Measurements from ENCODE around the gene HMMR. TPM values are rescaled to one million over a fixed set of nuclear protein-coding genes. Genes with fewer than 3 reads are reported as not detected.

The HMMR gene
- total and polyA plus RNA-seq, 2 experiments from 2014 or later: 77.9 to 163 TPM

DNA sequence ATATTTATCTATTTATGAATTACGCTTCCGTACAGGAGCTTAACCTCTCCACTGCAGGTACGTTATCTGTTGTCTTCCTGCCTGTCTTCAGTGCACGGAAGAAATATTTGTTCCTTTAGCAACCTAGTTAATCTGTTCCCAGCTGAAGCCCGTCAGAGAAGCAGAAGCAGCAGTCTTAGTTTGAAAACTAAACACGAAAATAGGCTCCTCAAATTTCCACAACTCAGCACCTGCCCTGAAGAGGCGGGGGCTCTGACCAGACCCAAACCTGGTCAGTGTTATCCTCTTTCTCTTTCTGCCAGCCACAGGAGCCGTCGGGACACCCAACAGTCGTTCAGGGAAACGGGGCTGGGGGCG, 992 bp upstream of the HMMR start (continued):
- TF ChIP-seq, protein P1, sequence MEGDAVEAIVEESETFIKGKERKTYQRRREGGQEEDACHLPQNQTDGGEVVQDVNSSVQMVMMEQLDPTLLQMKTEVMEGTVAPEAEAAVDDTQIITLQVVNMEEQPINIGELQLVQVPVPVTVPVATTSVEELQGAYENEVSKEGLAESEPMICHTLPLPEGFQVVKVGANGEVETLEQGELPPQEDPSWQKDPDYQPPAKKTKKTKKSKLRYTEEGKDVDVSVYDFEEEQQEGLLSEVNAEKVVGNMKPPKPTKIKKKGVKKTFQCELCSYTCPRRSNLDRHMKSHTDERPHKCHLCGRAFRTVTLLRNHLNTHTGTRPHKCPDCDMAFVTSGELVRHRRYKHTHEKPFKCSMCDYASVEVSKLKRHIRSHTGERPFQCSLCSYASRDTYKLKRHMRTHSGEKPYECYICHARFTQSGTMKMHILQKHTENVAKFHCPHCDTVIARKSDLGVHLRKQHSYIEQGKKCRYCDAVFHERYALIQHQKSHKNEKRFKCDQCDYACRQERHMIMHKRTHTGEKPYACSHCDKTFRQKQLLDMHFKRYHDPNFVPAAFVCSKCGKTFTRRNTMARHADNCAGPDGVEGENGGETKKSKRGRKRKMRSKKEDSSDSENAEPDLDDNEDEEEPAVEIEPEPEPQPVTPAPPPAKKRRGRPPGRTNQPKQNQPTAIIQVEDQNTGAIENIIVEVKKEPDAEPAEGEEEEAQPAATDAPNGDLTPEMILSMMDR (conservative IDR thresholded peaks at IDR 0.05; ENCODE audit: low read depth in 2 of 2): no peak
- TF ChIP-seq STAT1 (IDR thresholded peaks at IDR 0.05; ENCODE audit: unreplicated experiment): no peak
- TF ChIP-seq NANOG (IDR thresholded peaks at IDR 0.05; ENCODE audit: borderline replicate concordance): no peak
- no peak for TF ChIP-seq ZNF114 (CRISPR knock-in tag; IDR thresholded peaks at IDR 0.05)
- TF ChIP-seq CREB1 (CRISPR knock-in tag; IDR thresholded peaks at IDR 0.05; ENCODE audit: low read depth): no peak
- TF ChIP-seq, protein P2, sequence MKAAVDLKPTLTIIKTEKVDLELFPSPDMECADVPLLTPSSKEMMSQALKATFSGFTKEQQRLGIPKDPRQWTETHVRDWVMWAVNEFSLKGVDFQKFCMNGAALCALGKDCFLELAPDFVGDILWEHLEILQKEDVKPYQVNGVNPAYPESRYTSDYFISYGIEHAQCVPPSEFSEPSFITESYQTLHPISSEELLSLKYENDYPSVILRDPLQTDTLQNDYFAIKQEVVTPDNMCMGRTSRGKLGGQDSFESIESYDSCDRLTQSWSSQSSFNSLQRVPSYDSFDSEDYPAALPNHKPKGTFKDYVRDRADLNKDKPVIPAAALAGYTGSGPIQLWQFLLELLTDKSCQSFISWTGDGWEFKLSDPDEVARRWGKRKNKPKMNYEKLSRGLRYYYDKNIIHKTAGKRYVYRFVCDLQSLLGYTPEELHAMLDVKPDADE (IDR thresholded peaks at IDR 0.05): no peak

DNA sequence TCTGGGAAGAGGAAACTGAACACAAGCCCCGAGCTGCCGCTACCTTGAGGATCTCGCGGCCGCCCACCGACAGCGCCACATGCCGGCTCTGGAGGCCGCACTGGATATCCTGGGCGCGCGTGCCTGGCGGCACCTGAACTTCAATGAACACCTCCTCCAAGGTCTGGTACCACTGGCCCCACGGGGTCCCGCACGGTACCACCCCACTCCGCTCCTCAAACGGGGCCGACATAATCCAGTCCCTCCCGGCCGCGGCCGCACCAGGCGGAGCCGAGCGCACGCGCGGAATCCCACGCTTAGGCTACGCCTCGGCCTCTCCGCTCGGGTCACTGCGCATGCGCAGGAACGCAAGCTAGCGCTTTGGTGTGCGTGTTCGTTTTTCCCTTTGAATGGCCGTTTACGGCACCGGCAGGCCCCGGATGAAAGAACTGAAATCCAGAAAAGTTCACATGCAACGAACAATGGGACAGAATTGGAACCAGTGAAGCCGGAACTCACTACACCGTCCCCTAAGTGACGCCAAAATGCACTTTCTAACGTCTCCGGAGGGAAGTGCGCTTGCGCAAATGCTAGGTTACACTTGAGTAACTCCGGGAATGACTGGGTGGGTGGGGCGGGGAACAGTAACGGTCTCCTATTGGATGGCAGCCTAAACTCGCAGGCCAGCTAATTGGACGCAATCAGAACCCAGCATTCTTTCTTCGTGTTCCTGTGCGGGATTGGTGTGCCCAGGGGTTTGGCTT, 442 bp upstream of the HMMR start, which contains the start of gene NUDCD2:
NUDCD2 (minus strand) TSS at position 284 of the 743 bp plus-strand sequence; CDS start at position 232, 52 bp downstream.
- Histone ChIP-seq H3F3A (replicated peaks; ENCODE audit: low read depth) (peaks cover 9% of the 10 kb centered on the region; the same call in 1 of the 2 replicates), H3K4me2 (peak within 1 kb of the TSS; percentile 96), H3K79me2 (replicated peaks; ENCODE audit: insufficient read depth) (peaks cover 65% of the 10 kb centered on the region), H2AFZ (peak within 1 kb of the TSS; percentile 86; the same call in 1 of the 2 replicates), H3K9me2 (ENCODE audit: insufficient read depth) (no peaks in the 10 kb centered on the region; the same call in 1 of the 2 replicates), H3K27me3 (ENCODE audit: insufficient read depth) (no peaks in the 10 kb centered on the region), H3K4me1 (ENCODE audit: insufficient read depth) (peaks cover 12% of the 10 kb centered on the region), H4K20me1 (replicated peaks; ENCODE audit: insufficient read depth) (no peaks in the 10 kb centered on the region), H3K4me3 (peak within 1 kb of the TSS; percentile 91), H3K27ac (ENCODE audit: low read depth) (peak within 1 kb of the TSS; percentile 99), H3K36me3 (ENCODE audit: insufficient read depth) (peaks cover 22% of the 10 kb centered on the region; the same call in 1 of the 2 replicates)
- DNase-seq (ENCODE audit: low spot score): peak; percentile 99
- peak; percentile 89 for ATAC-seq
- H3K27ac Mint-ChIP-seq: peak within 1 kb of the TSS; percentile 100
- peaks cover 3% of the 10 kb centered on the region; the same call in 2 of the 3 replicates for H3K9me3 Mint-ChIP-seq
- H3K27me3 Mint-ChIP-seq (ENCODE audit: insufficient read depth, low read depth, poor library complexity): peaks cover 13% of the 10 kb centered on the region
- H3K4me1 Mint-ChIP-seq: peaks cover 7% of the 10 kb centered on the region
- TF ChIP-seq, protein P1 (conservative IDR thresholded peaks at IDR 0.05; ENCODE audit: low read depth in 2 of 2): peak in 1 of 2 experiments; percentile 28; a peak in 1 of 4 replicates
- TF ChIP-seq CREB1 (CRISPR knock-in tag; IDR thresholded peaks at IDR 0.05; ENCODE audit: low read depth): peak; percentile 71
- TF ChIP-seq JUNB (IDR thresholded peaks at IDR 0.05; ENCODE audit: unreplicated experiment): no peak
- TF ChIP-seq POLR2AphosphoS5 (IDR thresholded peaks at IDR 0.05; ENCODE audit: low read depth): peak; percentile 90
- peaks cover 36% of the 10 kb centered on the region for H3K36me3 Mint-ChIP-seq (ENCODE audit: low read depth)
- peak within 1 kb of the TSS; percentile 99 for H3K4me3 Mint-ChIP-seq

Measured in GM23338 (cell line).